ENCODE measurements around the gene CCL17.
A peak's percentile ranks its signal among the peaks of the same experiment; 100 is the strongest.
"Not testable (repeated sequence)": the region's sequence is repeated elsewhere in the genome, so short reads cannot be mapped to it uniquely, and the experiment has no call there.

The CCL17 gene

GRCh38 chr16:57427824-57428223, 23.3 kb downstream of the CCL17 start:
- DNase-seq (ENCODE audit: extremely low read depth in 1 of 2, low read depth in 1 of 2), result no peak

GRCh38 chr16:57430955-57431354, 26.4 kb downstream of the CCL17 start:
- no peak for DNase-seq (ENCODE audit: extremely low read depth in 1 of 2, low read depth in 1 of 2)

GRCh38 chr16:57432505-57432904, 27.9 kb downstream of the CCL17 start:
- no peak for DNase-seq (ENCODE audit: extremely low read depth in 1 of 2, low read depth in 1 of 2)

GRCh38 chr16:57432989-57433388, 28.4 kb downstream of the CCL17 start:
- no peak for DNase-seq (ENCODE audit: extremely low read depth in 1 of 2, low read depth in 1 of 2)

- DNase-seq (ENCODE audit: extremely low read depth in 1 of 2, low read depth in 1 of 2), result no peak
Measured at GRCh38 chr16:57434003-57434402, 29.4 kb downstream of the CCL17 start.

GRCh38 chr16:57435838-57436237, 31.3 kb downstream of the CCL17 start:
- DNase-seq (ENCODE audit: extremely low read depth in 1 of 2, low read depth in 1 of 2), result no peak

GRCh38 chr16:57439947-57440346, 35.4 kb downstream of the CCL17 start:
- DNase-seq (ENCODE audit: extremely low read depth in 1 of 2, low read depth in 1 of 2), result not testable (repeated sequence)

- not testable (repeated sequence) for DNase-seq (ENCODE audit: extremely low read depth in 1 of 2, low read depth in 1 of 2)
Measured at GRCh38 chr16:57440551-57440950, 36.0 kb downstream of the CCL17 start.

- no peak for DNase-seq (ENCODE audit: extremely low read depth in 1 of 2, low read depth in 1 of 2)
Measured at GRCh38 chr16:57444711-57445110, 40.1 kb downstream of the CCL17 start.

- no peak for DNase-seq (ENCODE audit: extremely low read depth in 1 of 2, low read depth in 1 of 2)
Measured at GRCh38 chr16:57445510-57445909, 40.9 kb downstream of the CCL17 start.

- DNase-seq (ENCODE audit: extremely low read depth in 1 of 2, low read depth in 1 of 2), result peak in 1 of 2 donors; percentile 9
Measured at GRCh38 chr16:57446531-57447185, 42.1 kb downstream of the CCL17 start.

GRCh38 chr16:57447186-57447962, 42.8 kb downstream of the CCL17 start, which contains the start of the genes CIAPIN1 and COQ9:
TSS of gene CIAPIN1 (minus strand) at chr16:57447385. CDS start at chr16:57440928, 6,457 bp downstream.
TSS of gene COQ9 (plus strand) at chr16:57447479. CDS start at chr16:57447506, 27 bp downstream.
- DNase-seq (ENCODE audit: extremely low read depth in 1 of 2, low read depth in 1 of 2), result peak; percentile 84 to 86

GRCh38 chr16:57452021-57452420, 47.5 kb downstream of the CCL17 start:
- DNase-seq (ENCODE audit: extremely low read depth in 1 of 2, low read depth in 1 of 2), result no peak

GRCh38 chr16:57462209-57462977, 57.8 kb downstream of the CCL17 start, which contains the start of gene POLR2C:
TSS of gene POLR2C (plus strand) at chr16:57462679. CDS start at chr16:57462725, 46 bp downstream.
- peak; percentile 82 to 86 for DNase-seq (ENCODE audit: extremely low read depth in 1 of 2, low read depth in 1 of 2)

GRCh38 chr16:57462978-57463362, 58.4 kb downstream of the CCL17 start:
- DNase-seq (ENCODE audit: extremely low read depth in 1 of 2, low read depth in 1 of 2), result no peak

- DNase-seq (ENCODE audit: extremely low read depth in 1 of 2, low read depth in 1 of 2), result no peak
Measured at GRCh38 chr16:57464523-57464922, 60.0 kb downstream of the CCL17 start.

Data from stimulated activated CD8-positive, alpha-beta memory T cell treated with anti-CD3 and anti-CD28 coated beads, Interleukin-7, amount 100 ng/mL, for 48 hours (primary cell).